HG02798 (cell line): ENCODE measurements around the gene PSMF1.

Experiments used
- ATAC-seq: cut with Tn5 transposase; IDR thresholded peaks from one replicate; pipeline ENCODE4 v1.9.1; 2021; ENCODE audit warnings: mild to moderate bottlenecking; ENCODE audit not compliant: unreplicated experiment, poor library complexity

Gene PSMF1

DNA sequence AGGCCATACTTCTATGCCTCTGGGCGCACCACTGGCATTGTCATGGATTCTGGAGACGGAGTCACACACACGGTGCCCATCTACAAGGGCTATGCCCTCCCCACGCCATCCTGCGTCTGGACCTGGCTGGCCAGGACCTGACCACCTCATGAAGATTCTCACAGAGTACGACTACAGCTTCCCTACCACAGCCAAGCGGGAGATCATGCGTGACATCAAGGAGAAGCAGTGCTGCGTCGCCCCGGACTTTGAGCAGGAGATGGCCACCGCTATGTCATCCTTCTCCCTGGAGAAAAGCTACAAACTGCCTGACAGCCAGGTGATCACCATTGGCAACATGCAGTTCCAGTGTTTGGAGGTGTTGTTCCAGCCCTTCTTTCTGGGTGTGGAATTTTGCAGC, 42.6 kb downstream of the PSMF1 start:
- ATAC-seq: no peak

DNA sequence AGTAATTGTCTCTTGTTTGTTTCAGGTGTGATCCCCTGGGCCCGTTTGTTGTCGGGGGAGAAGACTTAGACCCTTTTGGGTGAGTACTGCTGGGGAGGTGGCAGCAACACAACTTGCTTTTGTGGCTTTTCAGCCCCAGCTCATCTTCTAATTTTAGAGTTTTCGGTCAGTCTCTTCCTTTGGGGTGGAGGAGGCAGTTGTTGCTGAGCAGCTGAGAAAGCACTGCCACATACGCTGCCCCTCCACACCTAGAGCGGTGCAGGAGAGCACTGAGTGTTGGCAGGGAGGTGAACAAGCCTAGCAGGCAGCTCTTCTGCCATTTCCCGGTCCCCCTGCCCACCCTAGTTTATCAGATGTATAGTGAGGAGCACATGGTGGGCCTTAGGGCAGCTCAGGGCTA, 44.7 kb downstream of the PSMF1 start:
- no peak for ATAC-seq

DNA sequence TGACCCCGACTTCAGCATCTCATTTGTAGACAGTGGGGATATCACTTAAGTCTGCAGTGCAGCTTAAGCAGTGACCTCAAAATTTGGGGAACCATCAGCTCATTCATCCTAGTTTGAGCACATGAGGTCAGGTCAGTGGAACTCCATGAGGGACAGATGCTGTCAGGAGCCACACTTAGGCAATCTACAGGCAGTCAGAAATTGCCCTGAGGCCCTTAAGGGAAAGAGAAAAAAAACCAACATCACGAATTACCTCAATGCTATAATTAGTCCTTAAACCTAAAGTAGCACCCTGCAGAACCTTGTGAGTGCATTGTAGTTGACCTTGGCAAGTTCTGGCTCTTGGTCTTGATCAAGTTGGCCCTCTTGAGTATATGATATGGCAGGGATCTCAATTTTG, 45.3 kb downstream of the PSMF1 start:
- ATAC-seq: no peak

DNA sequence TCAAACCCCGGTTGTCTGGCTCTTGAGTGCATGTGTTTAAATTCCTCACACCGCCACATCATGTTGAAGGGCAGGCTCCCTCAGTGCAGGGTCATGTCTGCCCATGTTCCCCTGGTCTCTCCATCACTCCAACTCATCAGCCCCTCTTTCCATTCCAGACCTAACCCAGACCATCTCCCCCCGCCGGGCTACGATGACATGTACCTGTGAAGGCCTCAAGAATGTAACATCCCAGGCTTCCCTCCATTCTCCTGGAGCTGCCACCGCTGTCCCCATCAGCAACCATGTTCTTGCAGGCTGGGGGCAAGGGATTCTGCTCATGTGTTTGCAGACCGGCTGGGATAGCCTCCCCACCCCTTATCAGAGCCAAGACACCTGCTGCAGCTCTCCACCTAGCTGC, 46.5 kb downstream of the PSMF1 start:
- ATAC-seq: no peak

DNA sequence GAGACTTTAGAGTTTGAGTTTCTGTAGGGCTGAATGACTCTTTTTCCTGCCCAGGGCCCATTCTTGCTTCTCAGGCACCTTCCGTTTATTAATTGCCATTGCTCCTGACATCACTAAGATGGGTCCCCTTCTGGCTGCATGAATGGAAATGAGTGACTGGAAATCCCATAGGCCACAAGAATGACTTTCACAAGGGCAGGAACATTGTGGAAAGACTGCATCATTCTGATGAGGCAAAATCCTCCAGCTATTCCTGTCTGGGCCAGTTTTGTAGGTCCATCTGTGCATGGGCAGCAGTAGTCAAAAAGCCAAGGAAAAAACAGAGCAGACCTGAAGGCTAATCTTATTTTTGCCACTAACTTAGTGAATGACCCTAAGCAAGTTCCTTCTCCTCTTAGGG, 47.1 kb downstream of the PSMF1 start:
- ATAC-seq: no peak

DNA sequence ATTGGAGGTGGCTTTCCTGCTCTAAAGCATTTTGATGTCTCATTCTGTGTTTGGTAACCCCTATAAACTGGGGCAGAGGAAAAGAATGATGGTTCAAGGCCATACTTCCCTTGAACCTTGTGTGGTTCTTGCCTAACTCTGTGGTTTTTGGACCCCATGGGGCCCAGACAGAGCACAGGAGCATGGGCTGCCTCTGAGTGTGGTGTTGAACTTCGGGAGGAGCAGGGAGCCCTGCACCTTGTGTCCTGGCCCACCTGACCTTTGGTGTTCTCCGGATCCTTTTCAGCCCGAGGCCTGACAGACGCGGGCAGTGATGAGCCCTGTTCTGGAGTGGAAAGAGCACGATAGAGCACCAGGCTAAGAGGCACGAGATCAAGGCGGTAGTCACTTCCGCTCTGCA, 47.5 kb downstream of the PSMF1 start:
- no peak for ATAC-seq

DNA sequence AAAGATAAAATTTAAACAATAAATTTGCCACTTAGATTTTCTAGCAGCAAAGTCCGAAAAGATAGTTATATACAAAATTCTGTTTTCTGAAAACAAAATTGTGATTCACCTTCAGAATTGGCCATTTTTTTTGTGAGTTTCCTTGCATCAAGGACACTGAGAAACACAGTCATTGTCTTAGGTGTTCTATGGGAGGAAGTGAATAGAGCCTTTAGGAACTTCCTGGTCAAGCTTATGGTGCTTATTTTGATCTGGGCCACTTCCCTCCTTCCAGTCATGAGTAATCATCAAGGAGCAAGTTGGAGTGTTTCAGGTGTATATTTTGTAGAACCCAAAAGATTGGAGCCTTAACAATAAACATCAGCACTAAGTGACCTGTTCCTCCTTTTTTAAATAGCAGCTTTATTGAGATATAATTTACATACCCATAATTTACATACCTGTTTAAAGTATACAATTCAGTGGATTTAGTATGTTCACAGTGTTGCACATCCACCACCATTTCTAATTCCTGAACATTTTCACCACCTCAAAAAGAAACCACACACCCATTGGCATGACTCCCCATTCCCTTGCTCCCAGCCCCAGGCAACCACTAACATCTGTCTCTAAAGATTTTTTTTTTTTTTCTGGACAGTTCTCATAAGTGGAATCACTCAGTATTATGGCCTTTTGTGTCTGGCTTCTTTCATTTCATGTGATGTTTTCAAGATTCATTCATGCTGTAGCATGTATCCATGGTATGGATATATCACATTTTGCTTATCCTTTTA, 48.7 kb downstream of the PSMF1 start:
- ATAC-seq: no peak

DNA sequence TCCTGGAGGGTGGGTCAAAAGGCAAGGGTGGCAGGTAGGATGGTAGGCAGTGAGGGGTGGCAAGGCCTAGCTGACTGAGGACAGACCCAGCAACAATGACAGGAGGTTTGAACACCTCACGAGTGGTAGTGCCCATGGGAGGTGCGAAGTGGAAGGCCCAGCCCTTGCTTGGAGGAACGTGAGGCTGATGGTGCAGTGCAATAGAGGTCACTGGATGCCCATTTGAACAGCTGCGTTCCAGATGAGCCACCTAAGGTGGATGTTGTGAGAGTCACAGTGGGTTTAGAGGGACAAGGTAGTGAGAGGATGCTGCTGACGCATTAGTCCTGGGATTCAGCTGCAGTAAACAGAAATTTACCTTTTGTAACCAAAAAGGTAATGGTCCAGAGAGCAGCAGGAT, 50.8 kb downstream of the PSMF1 start:
- ATAC-seq: no peak

DNA sequence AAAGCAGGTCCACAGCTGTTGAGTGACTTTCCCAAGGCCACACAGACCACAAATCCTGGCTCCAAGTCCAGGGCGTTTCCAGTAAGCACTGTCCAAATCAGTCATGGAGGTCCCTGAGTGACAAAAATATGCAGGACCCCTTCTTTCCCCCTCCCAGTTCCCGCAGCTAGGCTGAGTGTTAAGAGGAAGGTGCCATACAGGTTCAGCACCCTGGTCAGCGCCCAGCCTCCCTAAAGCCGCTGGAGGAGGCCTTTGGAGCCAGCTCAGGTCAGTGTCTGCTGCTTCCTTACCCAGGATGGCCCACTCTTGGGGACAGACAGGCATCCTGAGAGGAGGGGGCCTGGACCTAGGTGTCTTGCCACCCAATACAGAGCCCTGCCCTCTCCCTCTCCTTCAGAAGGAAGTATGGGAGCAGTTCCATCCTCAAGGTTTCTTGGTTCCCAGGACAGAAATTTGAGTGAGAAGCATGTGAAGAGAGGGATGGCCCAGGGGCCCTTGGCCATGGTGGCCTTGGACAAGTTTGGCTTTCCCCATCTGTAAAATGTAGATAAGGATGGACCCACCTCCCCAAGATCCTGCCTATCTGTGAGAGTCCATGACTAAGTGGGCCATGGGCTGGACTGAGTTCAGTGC, 53.2 kb downstream of the PSMF1 start:
- no peak for ATAC-seq

DNA sequence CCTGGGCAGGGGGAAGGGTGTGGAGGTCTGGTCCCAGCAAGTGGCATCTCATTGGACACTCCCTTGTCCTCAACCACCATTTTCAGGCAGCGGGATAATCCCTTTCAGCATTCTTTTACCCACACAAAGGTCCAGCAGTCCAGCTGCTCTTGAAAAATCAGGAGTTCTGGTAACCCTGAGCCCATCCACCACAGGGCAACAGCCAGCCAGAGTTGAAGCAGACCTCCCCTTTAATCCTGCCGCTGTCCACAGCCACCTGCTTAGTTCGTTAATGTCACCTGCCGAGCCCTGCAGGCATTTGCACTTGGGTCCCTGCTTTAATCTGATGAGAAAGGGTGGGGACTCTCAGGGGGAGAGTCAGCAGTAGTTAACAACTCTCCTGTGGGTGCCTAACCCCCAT, 55.3 kb downstream of the PSMF1 start:
- ATAC-seq: no peak

DNA sequence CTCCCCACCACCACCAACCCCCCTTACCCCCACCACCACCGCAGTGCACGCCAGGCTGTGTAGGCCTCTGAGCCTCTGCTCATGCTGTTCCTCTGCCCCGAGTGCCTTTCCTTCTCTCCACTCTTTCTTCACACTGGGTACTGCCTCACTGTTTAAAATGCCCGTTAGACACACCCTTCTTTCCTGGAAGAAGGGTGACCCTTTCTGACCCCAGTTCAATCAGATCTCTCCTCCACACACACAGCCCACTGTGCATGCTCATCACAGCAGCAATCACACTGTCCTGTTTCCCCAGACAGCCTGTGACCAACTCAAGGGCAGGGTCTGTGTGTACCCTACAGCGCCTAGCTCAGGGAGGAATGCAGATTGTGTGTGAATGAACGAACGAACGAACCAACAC, 56.4 kb downstream of the PSMF1 start:
- no peak for ATAC-seq

DNA sequence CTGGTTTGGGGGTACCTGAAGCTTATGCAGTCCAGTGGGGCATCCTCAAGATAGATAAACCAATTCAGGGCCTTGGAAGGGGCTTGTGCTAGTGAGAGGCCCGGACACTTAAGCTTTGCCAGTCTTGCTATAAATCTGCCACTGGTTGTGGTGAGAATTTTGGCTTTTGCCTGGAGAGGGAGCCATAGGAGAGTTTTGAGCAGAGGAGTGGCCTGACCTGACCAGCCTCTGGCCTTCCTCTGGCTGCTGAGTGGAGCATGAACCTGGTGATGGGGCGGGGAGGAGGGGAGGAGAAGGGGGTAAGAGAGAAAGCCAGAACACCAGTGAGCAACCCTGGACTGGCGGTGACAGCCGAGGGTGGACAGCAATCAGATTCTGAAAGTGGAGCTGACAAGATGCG, 59.3 kb downstream of the PSMF1 start:
- ATAC-seq: no peak

DNA sequence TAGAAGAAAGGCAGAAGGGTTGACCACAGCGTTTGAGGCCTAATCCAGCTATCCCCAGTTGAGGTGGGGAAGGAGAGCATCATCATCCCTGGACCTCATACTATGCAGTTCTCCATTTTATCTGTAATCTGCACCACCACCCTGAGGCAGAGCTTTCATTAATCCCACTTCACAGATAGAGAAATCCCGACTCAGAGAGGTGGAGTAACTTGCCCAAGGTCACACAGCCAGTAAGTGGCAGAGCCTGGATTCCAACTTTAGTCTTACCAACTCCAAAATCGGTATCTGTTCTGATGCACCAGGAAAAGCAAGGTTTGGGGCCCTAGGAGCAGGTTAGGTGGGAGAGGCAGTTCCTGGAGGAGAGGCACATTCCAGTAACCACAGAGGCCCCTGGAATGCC, 59.7 kb downstream of the PSMF1 start:
- no peak for ATAC-seq

DNA sequence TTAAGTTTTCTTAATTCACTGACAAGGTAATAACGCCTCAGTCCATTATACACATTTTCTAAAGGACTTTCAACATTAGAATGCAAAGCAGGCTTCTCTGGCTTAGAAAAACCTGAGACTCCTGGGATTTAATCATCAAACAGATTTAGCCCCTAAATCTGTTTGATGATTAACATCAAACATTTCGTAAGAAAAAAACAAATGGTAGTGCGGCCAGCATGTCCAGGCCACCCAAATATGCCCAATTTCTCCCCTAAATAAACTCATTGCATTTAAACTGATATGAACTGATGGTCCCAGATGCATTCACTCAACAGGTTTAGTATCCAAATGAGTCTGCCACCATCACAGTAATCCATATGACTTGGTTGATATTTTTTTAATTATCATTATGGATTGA, 60.2 kb downstream of the PSMF1 start:
- no peak for ATAC-seq

DNA sequence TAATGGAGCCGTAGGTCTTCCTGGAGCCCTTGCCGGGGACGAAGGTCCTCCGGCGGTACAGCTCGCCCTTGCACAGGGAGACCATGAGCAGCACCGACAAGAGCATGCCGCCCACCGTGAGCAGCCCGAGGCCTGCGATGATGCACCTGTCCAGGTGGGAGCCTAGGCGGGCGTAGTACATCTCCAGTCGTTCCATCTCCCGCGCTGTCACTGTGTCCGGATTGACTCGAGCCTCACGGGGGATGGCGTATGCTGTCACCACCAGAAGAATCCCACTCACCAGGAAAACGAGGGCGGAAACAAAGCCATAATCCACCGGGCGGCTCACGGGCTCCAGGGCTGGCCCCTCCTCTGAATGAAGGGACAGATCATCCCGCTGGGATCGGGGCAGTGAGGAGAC, 62.5 kb downstream of the PSMF1 start:
- ATAC-seq: no peak

DNA sequence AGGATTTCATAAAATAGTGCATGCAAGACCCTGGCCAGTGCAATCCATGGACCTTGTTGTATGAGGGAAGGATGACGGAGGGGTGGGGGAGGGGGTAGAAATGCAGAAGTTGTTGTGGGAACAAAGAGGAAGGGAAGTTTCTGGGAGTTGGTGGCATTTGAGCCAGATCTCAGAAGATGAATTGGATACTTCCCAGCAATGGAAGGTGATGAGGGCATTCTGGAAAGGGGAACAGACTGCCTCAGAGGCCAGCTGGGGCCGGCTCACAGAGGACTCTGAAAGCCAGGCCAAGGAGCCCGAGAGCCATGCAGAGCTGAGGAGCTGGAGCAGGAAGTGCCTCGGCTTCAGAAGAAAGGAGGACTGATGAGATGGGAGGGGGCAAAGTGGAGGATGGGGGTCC, 63.7 kb downstream of the PSMF1 start:
- no peak for ATAC-seq

DNA sequence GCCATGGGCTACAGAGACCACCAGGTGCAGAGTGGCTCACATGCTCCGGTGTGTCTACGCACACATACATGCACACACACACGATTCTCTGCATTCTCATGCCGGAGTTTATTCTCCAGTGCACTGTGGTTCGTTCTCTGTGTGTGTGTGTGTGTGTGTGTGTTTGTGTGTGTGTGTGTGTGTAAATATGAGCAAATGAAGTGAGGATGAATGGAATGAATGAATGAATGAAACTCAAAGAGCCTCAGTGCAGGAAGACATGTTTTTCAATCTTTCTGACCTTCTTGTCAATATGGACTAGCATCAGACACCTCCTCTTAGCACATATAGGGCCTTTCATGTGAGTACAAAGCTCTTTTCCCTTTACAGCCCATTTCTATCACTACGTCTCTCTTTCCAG, 64.8 kb downstream of the PSMF1 start:
- no peak for ATAC-seq

DNA sequence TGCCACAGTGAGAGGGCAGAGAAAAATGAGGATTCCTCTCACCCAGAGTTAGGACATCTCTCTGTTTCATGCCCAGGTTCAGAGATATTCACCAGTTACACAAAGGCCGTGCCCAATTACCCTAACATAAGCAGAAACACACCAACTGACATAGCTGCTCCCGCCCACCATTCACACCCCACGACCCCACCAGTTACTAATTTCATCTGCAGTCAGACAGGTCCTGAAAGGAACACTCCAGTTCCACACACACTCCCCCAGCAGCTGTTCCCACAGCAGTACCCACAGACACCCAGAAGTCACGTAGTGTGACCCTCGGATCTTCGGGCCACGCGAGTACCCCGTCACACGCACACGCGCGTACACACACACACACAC, 65.8 kb downstream of the PSMF1 start:
- no peak for ATAC-seq

DNA sequence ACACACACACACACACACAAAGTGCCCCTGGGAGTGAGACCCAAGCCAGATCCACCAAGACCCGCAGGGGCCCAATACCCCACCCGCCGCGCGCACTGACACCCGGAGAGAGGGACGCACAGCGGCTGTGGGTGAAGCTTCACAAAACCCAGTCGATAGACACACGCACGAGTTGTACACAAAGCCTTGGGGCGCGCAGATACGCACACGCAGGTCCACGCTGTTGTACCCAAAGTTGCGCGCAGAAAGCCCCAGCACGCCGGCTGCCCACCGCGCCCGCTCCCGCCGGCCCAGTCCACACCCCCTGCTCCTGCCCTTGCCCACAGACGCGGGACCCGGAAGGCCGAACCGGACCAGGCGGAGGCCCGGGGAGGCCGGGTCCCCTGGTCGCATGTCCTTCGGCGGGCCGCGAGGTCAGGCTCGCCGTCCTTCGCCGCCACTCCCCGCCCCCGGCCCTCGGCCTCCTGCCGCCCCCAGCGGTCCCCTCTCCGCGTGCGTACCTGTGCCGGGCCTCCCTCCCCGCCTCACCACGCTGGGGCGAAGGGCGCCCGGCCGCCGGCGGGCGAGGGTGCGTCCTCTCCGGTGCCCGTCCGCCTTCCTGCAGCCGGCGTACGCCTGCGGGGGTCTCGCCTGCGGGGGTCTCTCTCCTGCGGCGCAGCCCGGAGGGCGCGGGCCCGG, 66.4 kb downstream of the PSMF1 start, which contains the start of gene TMEM74B:
Gene TMEM74B, minus strand, starts transcription at position 344 of the 678 bp plus-strand sequence. CDS start 1,180 bp downstream, outside the sequence.
- no peak for ATAC-seq

DNA sequence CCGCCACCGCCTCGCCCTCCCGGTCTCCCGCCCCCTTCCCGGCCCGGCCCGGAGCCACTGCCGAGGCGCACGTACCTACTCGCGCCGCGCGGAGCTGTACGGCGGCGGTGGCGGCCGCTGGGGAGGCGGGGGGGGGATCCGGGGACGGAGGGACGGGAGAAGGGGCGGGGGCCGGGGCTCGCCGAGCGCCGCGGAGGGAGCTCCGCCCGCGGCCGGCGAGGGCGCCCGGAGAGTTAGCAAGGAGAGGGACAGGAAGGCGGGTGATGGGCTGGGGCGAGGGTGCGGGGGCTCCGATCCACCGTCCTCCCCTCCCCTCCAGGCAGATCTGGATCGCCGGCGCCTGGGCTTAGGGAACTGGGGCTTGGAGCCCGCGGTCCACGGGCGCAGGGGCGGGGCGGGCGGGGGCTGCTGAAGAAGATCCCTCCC, 66.9 kb downstream of the PSMF1 start:
- no peak for ATAC-seq

DNA sequence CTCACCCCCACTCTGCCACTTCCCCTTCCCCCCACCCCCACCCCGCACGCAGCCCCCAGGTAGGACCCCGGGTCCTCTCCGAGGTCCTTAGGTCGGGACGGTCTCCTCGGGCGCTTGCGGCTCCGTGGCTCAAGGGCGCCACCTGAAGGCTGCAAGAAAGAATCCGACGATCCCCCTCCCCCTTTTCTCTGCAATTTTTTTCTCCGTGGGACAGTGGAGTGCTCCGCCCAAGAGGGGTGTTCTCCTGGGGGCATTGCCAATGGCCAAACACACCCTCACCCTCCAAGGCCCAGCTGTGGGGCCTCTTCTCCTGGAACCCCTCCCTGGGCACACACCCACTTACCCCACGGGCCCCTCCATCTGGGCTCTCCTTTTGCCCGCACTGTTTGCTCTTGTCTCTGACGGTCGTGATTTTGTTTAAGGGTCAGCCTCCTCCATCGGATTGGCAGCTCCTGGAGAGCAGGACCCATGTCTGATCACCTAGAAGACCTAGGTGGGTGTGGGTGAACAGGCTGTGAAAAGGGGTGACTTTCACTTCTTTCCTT, 67.5 kb downstream of the PSMF1 start:
- ATAC-seq: no peak
